Measurements from ENCODE around the gene NPB. TPM values are rescaled to one million over a fixed set of nuclear protein-coding genes. Genes with fewer than 3 reads are reported as not detected.

The NPB gene
- total and polyA plus RNA-seq, 9 donors: 0.43 to 3.1 (median 1.3) TPM

DNA sequence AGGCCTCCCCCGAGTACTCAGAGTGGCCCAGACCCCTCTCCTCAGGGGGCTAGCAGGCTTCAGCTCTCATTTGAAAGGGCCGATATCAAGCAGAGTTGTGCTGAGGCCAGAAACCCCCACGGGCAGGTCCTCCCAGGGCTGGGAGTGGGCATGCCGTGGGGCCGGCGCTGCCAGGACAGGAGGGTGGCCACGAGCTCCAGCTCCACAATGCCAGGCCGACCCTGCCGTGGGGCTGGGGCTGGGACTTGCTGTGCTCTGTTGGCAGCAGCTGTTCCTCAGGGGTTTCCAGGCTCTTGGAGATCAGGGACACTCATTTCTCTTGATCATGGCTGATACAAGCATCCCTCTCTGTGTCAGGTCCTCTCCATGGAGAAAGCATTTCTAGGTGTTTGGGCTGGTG lies 3.2 kb upstream of the NPB start:
- no peak for TF ChIP-seq POLR2A (IDR thresholded peaks at IDR 0.05)
- TF ChIP-seq EP300 (IDR thresholded peaks at IDR 0.05): no peak
- TF ChIP-seq, protein P1, sequence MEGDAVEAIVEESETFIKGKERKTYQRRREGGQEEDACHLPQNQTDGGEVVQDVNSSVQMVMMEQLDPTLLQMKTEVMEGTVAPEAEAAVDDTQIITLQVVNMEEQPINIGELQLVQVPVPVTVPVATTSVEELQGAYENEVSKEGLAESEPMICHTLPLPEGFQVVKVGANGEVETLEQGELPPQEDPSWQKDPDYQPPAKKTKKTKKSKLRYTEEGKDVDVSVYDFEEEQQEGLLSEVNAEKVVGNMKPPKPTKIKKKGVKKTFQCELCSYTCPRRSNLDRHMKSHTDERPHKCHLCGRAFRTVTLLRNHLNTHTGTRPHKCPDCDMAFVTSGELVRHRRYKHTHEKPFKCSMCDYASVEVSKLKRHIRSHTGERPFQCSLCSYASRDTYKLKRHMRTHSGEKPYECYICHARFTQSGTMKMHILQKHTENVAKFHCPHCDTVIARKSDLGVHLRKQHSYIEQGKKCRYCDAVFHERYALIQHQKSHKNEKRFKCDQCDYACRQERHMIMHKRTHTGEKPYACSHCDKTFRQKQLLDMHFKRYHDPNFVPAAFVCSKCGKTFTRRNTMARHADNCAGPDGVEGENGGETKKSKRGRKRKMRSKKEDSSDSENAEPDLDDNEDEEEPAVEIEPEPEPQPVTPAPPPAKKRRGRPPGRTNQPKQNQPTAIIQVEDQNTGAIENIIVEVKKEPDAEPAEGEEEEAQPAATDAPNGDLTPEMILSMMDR (IDR thresholded peaks at IDR 0.05): no peak
- no peak for DNase-seq
- 80 to 89% (median 86%) methylated on average over 9 of the region's 9 CpGs for WGBS, 3 donors
- Histone ChIP-seq H3K4me3 (no peak overlapping the region), H3K27me3 (no peaks in the 10 kb centered on the region), H3K9me3 (no peaks in the 10 kb centered on the region), H3K36me3 (no peaks in the 10 kb centered on the region), H3K27ac (no peak overlapping the region), H3K4me1 (ENCODE audit: insufficient read depth) (peaks cover 2% of the 10 kb centered on the region)
- intact Hi-C loops (cut with DNase I): no loop called here

DNA sequence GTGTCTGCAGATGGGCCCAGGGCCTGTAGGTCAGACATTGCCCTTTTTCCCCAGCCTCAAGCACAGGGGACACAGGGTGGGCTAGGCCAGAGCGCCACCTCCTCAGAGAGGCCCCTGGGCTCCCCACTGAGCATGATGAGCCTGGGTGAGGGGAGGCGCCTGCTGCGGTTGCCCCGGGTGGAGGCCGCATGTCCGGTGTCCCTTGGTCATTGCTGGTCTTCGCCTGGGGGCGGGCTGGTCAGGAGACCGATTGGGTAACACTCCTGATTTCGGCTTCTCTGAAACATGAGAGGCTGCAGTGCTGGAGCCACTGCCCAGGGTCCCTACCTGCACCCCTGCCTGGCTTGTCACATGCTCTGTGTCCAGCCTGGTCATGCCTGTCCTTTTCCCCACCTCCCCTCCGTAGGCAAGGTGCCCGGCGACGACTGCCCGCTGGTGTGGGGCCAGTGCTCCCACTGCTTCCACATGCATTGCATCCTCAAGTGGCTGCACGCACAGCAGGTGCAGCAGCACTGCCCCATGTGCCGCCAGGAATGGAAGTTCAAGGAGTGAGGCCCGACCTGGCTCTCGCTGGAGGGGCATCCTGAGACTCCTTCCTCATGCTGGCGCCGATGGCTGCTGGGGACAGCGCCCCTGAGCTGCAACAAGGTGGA lies 2.4 kb upstream of the NPB start:
- peaks cover 2% of the 10 kb centered on the region for H3K4me1 ChIP-seq (ENCODE audit: insufficient read depth)
- H3K27me3 ChIP-seq: no peaks in the 10 kb centered on the region
- DNase-seq: no peak
- 86 to 88% (median 87%) methylated on average over 19 to 22 of the region's 22 CpGs for WGBS, 3 donors
- no peaks in the 10 kb centered on the region for H3K36me3 ChIP-seq
- no peak overlapping the region for H3K27ac ChIP-seq
- H3K9me3 ChIP-seq: no peaks in the 10 kb centered on the region
- intact Hi-C loops (cut with DNase I): no loop called here
- TF ChIP-seq, protein P1 (IDR thresholded peaks at IDR 0.05): no peak
- no peak for TF ChIP-seq POLR2A (IDR thresholded peaks at IDR 0.05)
- TF ChIP-seq EP300 (IDR thresholded peaks at IDR 0.05): no peak
- H3K4me3 ChIP-seq: no peak overlapping the region

DNA sequence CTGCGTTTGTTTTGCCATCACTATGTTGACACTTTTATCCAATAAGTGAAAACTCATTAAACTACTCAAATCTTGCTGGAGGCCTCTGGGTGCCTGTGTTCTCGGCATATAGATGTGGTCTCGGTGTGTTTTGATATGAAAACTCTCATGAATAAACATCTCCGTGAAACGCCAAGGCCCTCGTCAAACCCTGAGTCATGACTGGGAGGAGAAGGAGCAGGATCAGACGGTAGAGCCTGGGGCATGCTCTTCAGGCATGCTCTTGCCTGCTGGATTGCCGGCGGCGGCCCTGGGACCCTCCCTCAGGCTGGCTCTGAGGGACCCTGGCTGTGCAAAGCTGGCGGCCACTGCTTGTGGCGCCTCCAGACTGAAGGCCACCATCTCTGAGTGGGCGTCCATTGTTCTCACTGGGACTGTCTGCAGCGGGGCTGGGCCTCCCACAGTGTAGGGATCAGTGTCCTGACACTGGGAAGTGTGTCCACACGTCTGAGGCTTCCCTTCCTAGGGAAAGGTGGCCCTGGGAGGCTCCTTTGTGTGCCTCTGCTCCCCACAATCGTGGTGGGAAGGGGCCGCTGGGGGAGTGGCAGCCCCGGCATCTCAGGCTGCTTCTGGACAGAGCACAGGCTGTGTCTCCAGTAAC lies 1.7 kb upstream of the NPB start:
- intact Hi-C loops (cut with DNase I): no loop called here
- DNase-seq: no peak
- H3K9me3 ChIP-seq: no peaks in the 10 kb centered on the region
- H3K4me3 ChIP-seq: no peak overlapping the region
- H3K27ac ChIP-seq: no peak overlapping the region
- WGBS, 3 donors: 62 to 74% (median 68%) methylated on average over 16 to 18 of the region's 18 CpGs
- H3K36me3 ChIP-seq: no peaks in the 10 kb centered on the region
- H3K27me3 ChIP-seq: no peaks in the 10 kb centered on the region
- TF ChIP-seq POLR2A (IDR thresholded peaks at IDR 0.05): no peak
- no peak for TF ChIP-seq EP300 (IDR thresholded peaks at IDR 0.05)
- TF ChIP-seq, protein P1 (IDR thresholded peaks at IDR 0.05): no peak
- H3K4me1 ChIP-seq (ENCODE audit: insufficient read depth): peaks cover 2% of the 10 kb centered on the region

DNA sequence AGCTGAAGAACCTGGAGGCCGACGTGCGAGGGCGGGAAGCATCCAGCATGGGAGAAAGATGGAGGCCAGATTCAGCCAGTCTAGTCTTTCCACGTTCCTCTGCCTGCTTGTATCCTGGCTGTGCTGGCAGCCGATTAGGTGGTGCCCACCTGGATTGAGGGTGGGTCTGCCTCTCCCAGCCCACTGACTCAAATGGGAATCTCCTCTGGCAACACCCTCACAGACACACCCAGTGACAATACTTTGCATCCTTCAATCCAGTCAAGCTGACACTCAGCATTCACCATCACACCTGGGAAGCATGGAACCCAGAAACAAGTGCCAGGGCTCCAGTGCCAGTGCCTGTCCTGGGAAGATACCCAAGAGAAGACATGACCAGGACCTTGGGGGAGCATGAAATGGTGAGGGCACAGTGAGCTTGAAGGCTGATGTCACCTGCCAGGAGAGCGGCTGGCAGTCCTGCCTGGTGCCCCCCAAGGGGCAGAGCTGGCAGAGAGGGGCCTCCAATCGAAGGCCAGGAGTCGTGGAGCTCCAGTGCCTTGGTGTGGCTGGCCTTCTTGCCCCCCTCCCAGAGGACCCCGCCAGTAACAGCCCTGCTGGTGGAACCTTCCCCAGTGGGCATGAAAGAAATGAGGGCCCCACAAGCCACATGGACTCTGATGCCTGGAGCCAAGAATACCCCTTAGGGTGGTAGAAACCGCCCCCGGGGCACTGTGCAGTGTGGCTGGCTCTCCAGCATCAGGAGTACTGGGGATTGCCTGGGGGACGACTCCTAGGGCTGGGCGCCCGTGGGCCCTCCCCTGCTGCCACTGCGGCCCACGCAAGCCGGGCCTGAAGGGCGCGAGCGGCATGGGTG lies 643 bp upstream of the NPB start:
- 41 to 46% (median 42%) methylated on average over 21 of the region's 21 CpGs for WGBS, 3 donors
- Histone ChIP-seq H3K4me3 (no peak overlapping the region), H3K4me1 (ENCODE audit: insufficient read depth) (peaks cover 2% of the 10 kb centered on the region), H3K27ac (no peak overlapping the region), H3K9me3 (no peaks in the 10 kb centered on the region), H3K36me3 (no peaks in the 10 kb centered on the region), H3K27me3 (no peaks in the 10 kb centered on the region)
- intact Hi-C loops (cut with DNase I): no loop called here
- no peak for TF ChIP-seq POLR2A (IDR thresholded peaks at IDR 0.05)
- DNase-seq: no peak

Data from ovary (tissue), 9 donors.